ENCODE data around the gene C7orf57. TPM values are rescaled to one million over a fixed set of nuclear protein-coding genes. Genes with fewer than 3 reads are reported as not detected.

C7orf57 gene
- total RNA-seq = 0.21 and 3.4 TPM in 2 replicates

GRCh38 chr7:48035301-48035966 is at the start of gene C7orf57:
Gene C7orf57 (plus strand): TSS chr7:48035543. CDS start chr7:48036309, 766 bp downstream.

GRCh38 chr7:48028938-48029337 is 6.4 kb upstream of the C7orf57 start, which contains the start of gene SUN3:
Gene SUN3 (minus strand): TSS chr7:48029107. CDS start chr7:48028938, 169 bp downstream.

GRCh38 chr7:48089046-48090003 is 54.0 kb downstream of the C7orf57 start, which contains the start of gene UPP1:
Gene UPP1 (plus strand): TSS chr7:48089265. CDS start chr7:48094784, 5,519 bp downstream.

Other genes starting within 250 kb of the C7orf57 start
- gene PKD1L1, start 87.1 kb upstream of the C7orf57 start, total RNA-seq = under 0.01 and 0.14 TPM in 2 replicates
- 20.5 and 34.5 TPM in 2 replicates for gene HUS1, start 55.9 kb upstream of the C7orf57 start, total RNA-seq
- 1.4 TPM in 1 of 2 replicates, not detected in the other for gene SUN3, start 6.4 kb upstream of the C7orf57 start, total RNA-seq
- gene UPP1, start 53.7 kb downstream of the C7orf57 start, total RNA-seq = 287 and 2,093 TPM in 2 replicates
- gene ABCA13, start 135.9 kb downstream of the C7orf57 start, total RNA-seq = 0.68 and 4.9 TPM in 2 replicates

All from nasal cavity respiratory epithelium epithelial cell of viscerocranial mucosa (primary cell).